Uterus (tissue), 4 donors: ENCODE results near the gene CYP4F8. TPM values are rescaled to one million over a fixed set of nuclear protein-coding genes. Genes with fewer than 3 reads are reported as not detected.

Experiments used
- DNase-seq, 2 donors: peaks; one replicate each; pipeline ENCODE4 v3.0.0-alpha.2; 2019 to 2020
- H3K27ac ChIP-seq, 2 donors: fragments of 200-600 bp; sonication (generic); 1 replicate in 1 of 2; 2 replicates in 1 of 2; pipeline ENCODE4 v1.5.1; 2016 to 2018
- H3K27me3 ChIP-seq, 2 donors: fragments of 200-600 bp; sonication (generic); one replicate each; pipeline ENCODE4 v1.5.1; 2018 to 2019; ENCODE audit warnings: control low read depth in 1 of 2
- H3K36me3 ChIP-seq, 2 donors: fragments of 200-600 bp; sonication (generic); one replicate each; pipeline ENCODE4 v1.5.1; 2019; ENCODE audit warnings: control low read depth in 1 of 2
- H3K4me1 ChIP-seq, 2 donors: fragments of 200-600 bp; sonication (generic); one replicate each; pipeline ENCODE4 v1.5.1; 2018 to 2019; ENCODE audit warnings: control low read depth in 1 of 2
- H3K4me3 ChIP-seq, 2 donors: fragments of 200-600 bp; sonication (generic); 1 replicate in 1 of 2; 2 replicates in 1 of 2; pipeline ENCODE4 v1.5.1; 2018 to 2019; ENCODE audit warnings: mild to moderate bottlenecking in 1 of 2
- H3K9me3 ChIP-seq, 2 donors: fragments of 200-600 bp; sonication (generic); one replicate each; pipeline ENCODE4 v1.5.1; 2019; ENCODE audit warnings: control low read depth in 1 of 2
- POLR2A ChIP-seq, 2 donors: fragments of 450-650 bp; IDR thresholded peaks; one replicate each; pipeline ENCODE4 v1.6.1; 2016; ENCODE audit warnings: antibody characterized with exemption in 2 of 2, mild to moderate bottlenecking in 1 of 2, moderate library complexity in 1 of 2
- intact Hi-C: fragments of 100-400 bp; cut with DNase I; formaldehyde crosslinking; loops from one replicate; pipeline ENCODE4 v1.15.1; 2023; ENCODE audit warnings: low total_unique reads
- total RNA-seq, 4 donors: library from RNA; depleted of rRNA in 3 of 4; stranded (reverse); fragments of >200 nt in 3 of 4; gene quantifications; one replicate each; pipeline versions ENCODE4 v1.1.0 to v1.2.4, GENCODE V29; 2014 to 2023
- TF ChIP-seq, protein P1 (sequence below), 4 experiments: fragments of 200-600 bp in 2 of 4; fragments of 450-650 bp in 2 of 4; sonication (generic) in 2 of 4; IDR thresholded peaks; one replicate each; pipeline ENCODE4 v1.5.1; 2016 to 2019; ENCODE audit warnings: antibody characterized with exemption in 4 of 4, mild to moderate bottlenecking in 2 of 4, moderate library complexity in 1 of 4
- donor health status: DM: yes; HTN: yes; CAD: no.

Gene CYP4F8
- total RNA-seq, 4 donors from 2014 or later: 1.5 TPM; not detected in 3

DNA sequence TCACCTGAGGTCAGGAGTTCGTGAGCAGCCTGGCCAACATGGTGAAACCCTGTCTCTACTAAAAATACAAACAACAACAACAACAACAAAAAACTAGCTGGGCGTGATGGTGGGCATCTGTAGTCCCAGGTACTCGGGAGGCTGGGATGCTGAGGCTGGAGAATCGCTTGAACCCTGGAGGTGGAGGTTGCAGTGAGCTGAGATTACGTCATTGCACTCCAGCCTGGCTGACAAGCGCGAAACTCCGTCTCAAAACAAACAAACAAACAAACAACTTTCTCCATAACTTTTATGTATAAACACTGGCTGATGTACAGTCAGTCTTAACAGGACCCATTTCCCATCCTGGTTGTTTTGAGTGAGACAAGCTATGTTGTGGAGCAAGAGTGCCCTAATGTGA is 5.8 kb upstream of the CYP4F8 start:
- no peaks in the 10 kb centered on the region for H3K36me3 ChIP-seq
- H3K27me3 ChIP-seq: no peaks in the 10 kb centered on the region
- no peak overlapping the region for H3K4me3 ChIP-seq
- TF ChIP-seq, protein P1, sequence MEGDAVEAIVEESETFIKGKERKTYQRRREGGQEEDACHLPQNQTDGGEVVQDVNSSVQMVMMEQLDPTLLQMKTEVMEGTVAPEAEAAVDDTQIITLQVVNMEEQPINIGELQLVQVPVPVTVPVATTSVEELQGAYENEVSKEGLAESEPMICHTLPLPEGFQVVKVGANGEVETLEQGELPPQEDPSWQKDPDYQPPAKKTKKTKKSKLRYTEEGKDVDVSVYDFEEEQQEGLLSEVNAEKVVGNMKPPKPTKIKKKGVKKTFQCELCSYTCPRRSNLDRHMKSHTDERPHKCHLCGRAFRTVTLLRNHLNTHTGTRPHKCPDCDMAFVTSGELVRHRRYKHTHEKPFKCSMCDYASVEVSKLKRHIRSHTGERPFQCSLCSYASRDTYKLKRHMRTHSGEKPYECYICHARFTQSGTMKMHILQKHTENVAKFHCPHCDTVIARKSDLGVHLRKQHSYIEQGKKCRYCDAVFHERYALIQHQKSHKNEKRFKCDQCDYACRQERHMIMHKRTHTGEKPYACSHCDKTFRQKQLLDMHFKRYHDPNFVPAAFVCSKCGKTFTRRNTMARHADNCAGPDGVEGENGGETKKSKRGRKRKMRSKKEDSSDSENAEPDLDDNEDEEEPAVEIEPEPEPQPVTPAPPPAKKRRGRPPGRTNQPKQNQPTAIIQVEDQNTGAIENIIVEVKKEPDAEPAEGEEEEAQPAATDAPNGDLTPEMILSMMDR (IDR thresholded peaks at IDR 0.05): no peak
- no peak for TF ChIP-seq POLR2A (IDR thresholded peaks at IDR 0.05)
- no peaks in the 10 kb centered on the region for H3K9me3 ChIP-seq
- DNase-seq: no peak
- no peaks in the 10 kb centered on the region for H3K4me1 ChIP-seq
- intact Hi-C loops: no loop called here
- no peak overlapping the region for H3K27ac ChIP-seq

DNA sequence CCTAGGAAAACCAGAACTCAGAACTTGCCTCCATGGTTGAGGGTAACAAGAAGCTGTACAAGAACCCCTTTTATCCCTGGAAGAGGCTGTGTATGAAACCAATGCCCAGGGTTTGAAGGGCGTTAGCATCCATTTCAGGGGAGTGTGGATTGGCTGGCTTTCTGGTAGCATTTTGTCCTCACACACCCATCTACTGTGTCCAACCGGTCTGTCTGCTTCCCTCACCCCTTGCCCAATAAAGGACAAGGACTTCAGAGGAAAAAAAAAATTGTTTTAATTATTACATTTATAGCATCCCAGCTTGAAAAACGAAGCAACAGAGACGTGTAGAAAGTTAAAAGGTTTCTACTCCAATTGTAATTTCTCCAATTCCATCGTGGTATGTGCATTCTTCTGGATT is 2.7 kb upstream of the CYP4F8 start:
- no peaks in the 10 kb centered on the region for H3K4me1 ChIP-seq
- H3K9me3 ChIP-seq: no peaks in the 10 kb centered on the region
- H3K27me3 ChIP-seq: no peaks in the 10 kb centered on the region
- intact Hi-C loops: no loop called here
- TF ChIP-seq, protein P1 (IDR thresholded peaks at IDR 0.05): no peak
- TF ChIP-seq POLR2A (IDR thresholded peaks at IDR 0.05): no peak
- no peaks in the 10 kb centered on the region for H3K36me3 ChIP-seq
- DNase-seq: no peak
- no peak overlapping the region for H3K4me3 ChIP-seq
- no peak overlapping the region for H3K27ac ChIP-seq

DNA sequence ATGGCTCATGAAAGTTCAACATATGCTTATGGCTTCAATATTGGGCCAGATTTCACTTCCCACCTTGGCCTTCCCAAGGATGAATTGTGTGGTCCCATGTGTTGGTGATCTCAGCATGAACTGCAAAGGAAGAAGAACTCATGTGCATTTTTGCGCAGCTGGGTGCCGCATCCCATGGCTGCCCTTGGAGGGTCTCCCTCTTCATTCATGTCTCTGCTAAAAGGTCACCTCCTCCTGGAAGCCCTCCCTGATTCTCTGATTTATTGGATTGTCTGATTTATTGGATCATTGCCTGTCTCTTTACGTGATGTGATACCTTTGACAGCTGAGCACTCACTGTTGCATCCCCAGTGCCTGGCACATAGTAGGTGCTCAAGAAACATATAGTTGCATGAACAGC is 1.7 kb upstream of the CYP4F8 start:
- Histone ChIP-seq H3K4me3 (no peak overlapping the region), H3K27me3 (no peaks in the 10 kb centered on the region), H3K36me3 (no peaks in the 10 kb centered on the region), H3K27ac (no peak overlapping the region), H3K9me3 (no peaks in the 10 kb centered on the region), H3K4me1 (no peaks in the 10 kb centered on the region)
- intact Hi-C loops: no loop called here
- TF ChIP-seq, protein P1 (IDR thresholded peaks at IDR 0.05): no peak
- no peak for TF ChIP-seq POLR2A (IDR thresholded peaks at IDR 0.05)
- no peak for DNase-seq

DNA sequence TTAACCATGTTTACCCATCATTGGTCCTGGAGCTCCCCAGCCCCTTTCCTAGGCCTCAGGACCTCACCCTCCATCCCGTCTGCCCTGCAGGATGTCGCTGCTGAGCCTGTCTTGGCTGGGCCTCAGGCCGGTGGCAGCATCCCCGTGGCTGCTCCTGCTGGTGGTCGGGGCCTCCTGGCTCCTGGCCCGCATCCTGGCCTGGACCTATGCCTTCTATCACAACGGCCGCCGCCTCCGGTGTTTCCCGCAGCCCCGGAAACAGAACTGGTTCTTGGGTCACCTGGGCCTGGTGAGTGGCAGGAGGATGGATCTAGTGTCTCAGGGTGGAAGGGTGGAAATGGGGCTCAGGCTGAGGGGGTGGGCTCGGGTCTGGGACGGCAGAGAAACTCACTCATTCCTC is 508 bp downstream of the CYP4F8 start:
- DNase-seq: no peak
- Histone ChIP-seq H3K36me3 (no peaks in the 10 kb centered on the region), H3K4me3 (no peak overlapping the region), H3K4me1 (no peaks in the 10 kb centered on the region), H3K27me3 (no peaks in the 10 kb centered on the region), H3K27ac (no peak overlapping the region), H3K9me3 (no peaks in the 10 kb centered on the region)
- intact Hi-C loops: no loop called here
- no peak for TF ChIP-seq POLR2A (IDR thresholded peaks at IDR 0.05)
- TF ChIP-seq, protein P1 (IDR thresholded peaks at IDR 0.05): no peak

DNA sequence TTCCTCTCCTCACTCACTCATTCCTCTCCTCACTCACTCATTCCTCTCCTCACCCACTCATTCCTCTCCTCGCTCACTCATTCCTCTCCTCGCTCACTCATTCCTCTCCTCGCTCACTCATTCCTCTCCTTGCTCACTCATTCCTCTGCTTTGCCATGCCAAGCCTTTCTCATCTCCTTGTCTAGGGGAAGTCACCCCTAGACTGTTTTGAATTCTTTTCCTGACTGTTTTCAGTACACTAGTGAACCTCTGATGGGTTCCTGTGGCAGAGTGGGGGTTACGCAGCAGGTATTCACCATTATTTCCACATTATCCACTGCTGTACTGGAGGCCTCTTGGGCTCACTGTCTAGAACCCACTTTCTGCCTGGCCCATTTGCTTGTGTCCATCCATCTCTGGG is 1.2 kb downstream of the CYP4F8 start:
- no peak for TF ChIP-seq POLR2A (IDR thresholded peaks at IDR 0.05)
- TF ChIP-seq, protein P1 (IDR thresholded peaks at IDR 0.05): no peak
- Histone ChIP-seq H3K27ac (no peak overlapping the region), H3K4me3 (no peak overlapping the region), H3K4me1 (no peaks in the 10 kb centered on the region), H3K27me3 (no peaks in the 10 kb centered on the region), H3K36me3 (no peaks in the 10 kb centered on the region), H3K9me3 (no peaks in the 10 kb centered on the region)
- intact Hi-C loops: no loop called here
- DNase-seq: no peak
